HG02763 (cell line): ENCODE results near the gene BACH2.

Experiments
- ATAC-seq: cut with Tn5 transposase; IDR thresholded peaks from one replicate; pipeline ENCODE4 v1.9.1; 2021; ENCODE audit warnings: mild to moderate bottlenecking, moderate library complexity; ENCODE audit not compliant: unreplicated experiment

The BACH2 gene

GRCh38 chr6:90241229-90241880 is 55.3 kb downstream of the BACH2 start:
- no peak for ATAC-seq

DNA sequence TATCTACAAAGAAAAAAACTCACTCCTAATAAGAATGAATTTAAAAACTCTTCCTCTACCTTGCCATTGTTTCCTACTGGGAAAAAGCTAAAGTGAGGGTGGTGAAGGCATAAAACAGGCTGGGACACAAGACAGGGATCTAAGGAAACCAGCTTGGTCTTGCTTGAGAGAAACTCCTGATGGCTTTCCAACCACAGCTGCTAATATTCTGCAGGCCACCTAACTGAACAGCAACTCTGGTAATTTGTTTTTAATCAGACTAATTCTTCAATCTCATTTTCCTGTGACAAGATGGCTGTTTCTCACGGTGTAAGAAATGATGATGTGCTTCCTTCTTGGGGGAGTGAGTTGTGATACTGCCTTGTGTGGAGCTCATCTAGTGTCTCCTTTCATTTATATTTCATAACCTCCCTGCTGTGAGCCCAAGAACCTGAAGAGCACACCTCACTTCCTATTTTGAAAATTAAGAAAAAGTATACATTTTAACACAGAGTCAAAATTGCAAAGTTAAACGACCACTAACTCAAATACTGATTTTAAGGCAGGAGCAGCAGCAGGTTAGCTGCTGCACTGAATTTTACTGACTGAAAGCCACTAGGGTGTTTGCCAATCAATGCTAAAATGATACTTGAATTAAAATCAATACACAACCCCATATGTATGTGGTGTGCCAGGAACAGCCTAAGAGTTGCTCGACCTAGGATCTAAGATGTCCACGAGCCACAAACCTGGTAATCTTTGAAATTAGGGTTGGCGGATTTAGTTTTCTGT is 58.0 kb downstream of the BACH2 start:
- ATAC-seq = no peak

- ATAC-seq = no peak
These were observed 59.2 kb downstream of the BACH2 start for GRCh38 chr6:90237350-90237990.

GRCh38 chr6:90233994-90234393 is 62.6 kb downstream of the BACH2 start:
- ATAC-seq = no peak

DNA sequence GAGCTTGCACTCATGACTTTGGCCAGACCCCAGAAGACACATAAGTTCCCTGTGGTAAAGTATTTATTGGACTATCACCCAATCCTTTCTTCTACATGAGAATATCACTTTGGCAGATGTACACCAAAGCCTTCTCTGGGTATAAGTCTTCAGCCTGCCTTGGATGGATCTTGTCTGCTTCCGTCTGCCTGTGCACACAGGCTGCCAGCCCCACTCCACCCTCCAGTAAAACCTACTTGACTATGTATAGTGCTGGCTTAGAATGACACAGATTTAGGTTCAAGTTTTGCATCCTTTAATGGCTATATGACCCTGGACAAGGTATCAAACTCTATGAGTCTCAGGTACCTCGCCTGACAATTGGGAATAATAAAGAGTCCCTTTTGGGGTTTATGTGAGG is 63.4 kb downstream of the BACH2 start:
- ATAC-seq = no peak

DNA sequence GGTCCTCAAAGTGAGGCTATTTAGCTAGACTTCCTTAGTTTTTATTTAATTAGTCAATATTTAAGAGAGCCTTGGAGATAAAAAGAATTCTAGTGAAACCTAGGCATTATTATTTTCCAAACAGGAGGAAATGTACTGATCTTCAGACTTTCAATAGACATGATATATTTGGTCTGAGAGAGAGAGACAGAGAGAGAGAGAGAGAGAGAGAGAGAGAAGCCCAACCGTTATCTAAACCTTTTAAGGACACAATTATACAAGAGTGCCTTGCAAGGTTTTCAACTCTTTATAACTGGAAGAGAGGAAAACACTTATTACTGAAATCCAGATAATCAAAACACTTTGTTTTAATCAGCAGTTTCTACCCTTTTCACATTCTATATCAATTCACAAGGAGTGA is 64.8 kb downstream of the BACH2 start:
- no peak for ATAC-seq

GRCh38 chr6:90231308-90231707 is 65.3 kb downstream of the BACH2 start:
- no peak for ATAC-seq

- no peak for ATAC-seq
These were observed 66.0 kb downstream of the BACH2 start for GRCh38 chr6:90230548-90231215.

GRCh38 chr6:90229331-90230010 is 67.2 kb downstream of the BACH2 start:
- no peak for ATAC-seq

DNA sequence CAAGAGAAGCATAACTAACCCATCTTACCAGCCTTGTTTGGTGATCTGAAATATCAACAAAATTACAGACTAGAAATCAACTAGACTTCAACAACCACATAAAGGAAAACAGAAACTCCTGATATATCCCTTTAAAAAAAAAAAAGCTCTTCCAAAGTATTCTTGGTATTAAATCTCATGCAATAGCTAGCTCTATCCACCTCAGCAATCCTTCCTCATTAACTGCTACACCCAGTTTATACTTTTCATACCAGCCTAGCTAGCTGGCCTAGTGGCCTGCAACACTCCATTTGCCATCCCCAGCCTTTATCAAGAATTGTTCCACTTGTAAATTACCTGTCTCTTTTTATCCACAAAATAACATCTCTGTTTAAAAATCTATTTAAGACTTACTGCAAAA is 69.0 kb downstream of the BACH2 start:
- ATAC-seq = no peak

DNA sequence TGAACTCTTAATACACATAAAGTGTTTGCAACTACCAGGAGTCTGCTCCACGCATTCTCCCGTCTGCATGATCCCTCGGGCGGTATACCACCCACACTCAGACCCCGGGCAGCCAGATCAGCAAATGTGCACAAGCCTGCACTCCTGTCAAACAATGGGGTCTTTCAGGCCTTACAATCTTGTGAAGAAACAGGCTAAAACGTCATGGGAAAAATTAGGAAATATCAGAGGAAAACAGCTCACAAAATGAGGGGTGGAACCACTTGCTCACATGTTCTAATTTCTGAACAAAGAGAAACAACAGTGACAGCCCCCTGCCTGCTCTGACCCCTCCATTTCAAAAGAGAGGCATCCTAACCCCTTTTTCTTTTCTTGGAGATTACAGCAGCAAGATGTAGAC is 69.4 kb downstream of the BACH2 start:
- no peak for ATAC-seq

GRCh38 chr6:90226257-90226656 is 70.4 kb downstream of the BACH2 start:
- no peak for ATAC-seq

GRCh38 chr6:90224196-90224595 is 72.4 kb downstream of the BACH2 start:
- ATAC-seq = no peak

DNA sequence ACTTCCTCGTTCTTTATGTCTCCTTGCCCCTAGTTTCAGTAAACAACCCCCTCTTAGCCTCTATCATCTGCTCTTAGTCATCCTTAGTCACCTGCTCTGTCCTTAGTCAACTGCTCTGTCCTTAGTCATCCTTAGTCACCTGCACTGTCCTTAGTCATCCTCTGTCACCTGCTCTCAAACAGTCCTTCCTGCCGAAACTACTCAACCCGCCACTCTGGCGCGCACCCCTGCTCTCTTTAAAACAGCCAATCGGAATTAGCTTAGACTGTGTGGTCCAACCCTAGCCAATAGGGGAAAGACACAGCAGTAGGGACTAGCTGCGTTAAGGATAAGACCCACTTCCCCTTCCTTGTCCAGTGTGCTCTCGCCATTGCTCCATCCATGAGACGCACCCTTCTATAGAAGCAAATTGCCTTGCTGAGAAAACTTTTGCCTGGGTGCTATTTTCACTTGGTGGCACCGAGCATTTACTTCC is 73.9 kb downstream of the BACH2 start:
- ATAC-seq = no peak

GRCh38 chr6:90222008-90222407 is 74.6 kb downstream of the BACH2 start:
- ATAC-seq = no peak

- no peak for ATAC-seq
These were observed 75.2 kb downstream of the BACH2 start for GRCh38 chr6:90221403-90221802.

DNA sequence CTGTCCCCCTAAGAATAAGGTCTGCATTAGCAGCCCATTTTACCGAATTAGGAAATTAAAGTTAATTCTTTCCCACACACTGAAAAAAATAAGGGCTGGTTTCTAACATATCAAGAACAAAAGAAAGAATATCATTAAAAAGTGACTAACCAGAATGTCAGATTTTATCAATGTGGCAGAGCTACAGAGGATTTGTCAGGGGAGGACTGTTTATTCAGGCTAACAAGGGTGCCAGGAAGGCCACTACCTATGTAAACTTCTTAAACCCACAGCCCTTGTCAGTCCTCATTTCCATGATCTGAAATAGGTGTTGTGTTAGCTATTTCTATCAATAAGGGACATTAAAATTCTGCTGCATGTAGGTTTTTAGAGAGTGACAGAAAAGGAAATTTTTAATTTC is 76.4 kb downstream of the BACH2 start:
- ATAC-seq = no peak

DNA sequence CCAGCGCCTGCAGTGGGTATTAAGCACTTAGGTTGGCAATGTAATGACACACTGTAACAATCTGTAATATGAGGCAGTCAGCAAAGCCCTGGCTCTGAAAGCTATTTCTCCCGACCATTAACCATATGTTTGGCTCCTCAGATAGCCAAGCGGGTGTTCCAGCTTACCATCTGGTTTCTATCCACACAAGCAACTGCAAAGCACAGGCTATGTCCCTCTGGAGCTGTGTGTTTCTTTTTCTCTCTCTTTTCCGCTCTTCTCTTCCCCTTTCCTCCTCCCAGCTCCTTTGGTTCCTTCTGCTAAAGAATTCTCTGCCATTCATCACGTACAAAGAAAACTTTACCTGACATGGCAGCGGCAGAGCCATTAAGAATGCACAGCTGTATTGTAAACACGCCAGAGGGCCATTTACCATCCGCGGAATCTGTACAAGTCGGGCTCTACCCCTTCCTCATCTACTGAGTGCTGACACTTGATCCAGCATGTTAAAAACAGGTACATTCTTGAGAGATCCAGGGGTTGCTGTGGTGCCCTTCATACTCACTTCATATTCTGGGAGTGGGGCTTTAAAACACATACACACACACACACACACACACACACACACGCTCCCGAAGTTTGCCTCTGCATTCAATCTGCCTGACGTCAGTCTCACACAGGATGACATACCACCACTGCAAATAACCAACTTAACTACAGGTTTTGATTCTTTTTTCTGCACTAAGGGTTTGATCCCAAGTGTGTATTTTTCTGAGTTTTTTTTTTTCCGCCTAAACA is 77.2 kb downstream of the BACH2 start:
- ATAC-seq = no peak

GRCh38 chr6:90218959-90219208 is 77.8 kb downstream of the BACH2 start:
- no peak for ATAC-seq

DNA sequence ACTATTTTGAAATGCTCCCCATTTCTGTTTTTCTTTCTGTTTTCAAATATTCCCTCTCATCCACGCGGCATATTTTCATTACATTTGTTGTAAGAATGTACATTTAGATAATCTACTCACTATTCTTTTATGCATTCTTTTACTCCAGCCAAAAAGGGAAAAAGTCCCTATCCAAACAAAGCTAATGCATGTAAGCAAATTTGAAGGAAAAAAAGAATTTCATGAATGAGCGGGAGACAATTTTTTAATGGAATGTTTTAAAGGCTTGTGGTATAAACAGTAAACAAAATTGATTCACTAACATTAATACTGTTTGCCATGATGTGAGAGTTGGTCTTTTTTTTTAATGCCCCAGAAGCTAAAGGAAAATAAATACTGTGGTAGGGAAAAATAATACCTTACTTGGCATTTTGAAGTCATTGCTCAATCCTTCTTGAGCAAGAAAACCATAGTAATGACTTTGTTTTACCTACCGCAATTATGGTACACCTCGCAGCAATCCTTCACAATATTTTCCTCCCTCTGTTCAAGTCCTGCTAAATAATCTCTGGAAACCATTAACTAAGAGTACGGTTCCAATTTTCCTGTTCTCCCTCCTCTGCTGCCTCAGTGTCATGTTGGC is 79.0 kb downstream of the BACH2 start:
- no peak for ATAC-seq
